Activated CD8-positive, alpha-beta memory T cell treated with anti-CD3 and anti-CD28 coated beads for 36 hours (primary cell): ENCODE data around the gene CASQ1. TPM values are rescaled to one million over a fixed set of nuclear protein-coding genes. Genes with fewer than 3 reads are reported as not detected.

ENCODE experiments used
- CTCF ChIA-PET: fragments of 350-600 bp; sonication (Branson Sonifier 250); formaldehyde crosslinking; loops from one replicate; lab custom pipeline; 2021; ENCODE audit warnings: antibody characterized with exemption; lab: Charles Lee
- POLR2A ChIA-PET: fragments of 350-600 bp; sonication (Branson Sonifier 250); formaldehyde crosslinking; loops from one replicate; lab custom pipeline; 2021; ENCODE audit warnings: antibody characterized with exemption; lab: Charles Lee
- total RNA-seq, 2 experiments: library from RNA; stranded (reverse); gene quantifications; one replicate each; pipeline ENCODE4 v1.2.3, GENCODE V29; 2021

CASQ1 gene
- total RNA-seq, 2 experiments from 2014 or later, result not detected

DNA sequence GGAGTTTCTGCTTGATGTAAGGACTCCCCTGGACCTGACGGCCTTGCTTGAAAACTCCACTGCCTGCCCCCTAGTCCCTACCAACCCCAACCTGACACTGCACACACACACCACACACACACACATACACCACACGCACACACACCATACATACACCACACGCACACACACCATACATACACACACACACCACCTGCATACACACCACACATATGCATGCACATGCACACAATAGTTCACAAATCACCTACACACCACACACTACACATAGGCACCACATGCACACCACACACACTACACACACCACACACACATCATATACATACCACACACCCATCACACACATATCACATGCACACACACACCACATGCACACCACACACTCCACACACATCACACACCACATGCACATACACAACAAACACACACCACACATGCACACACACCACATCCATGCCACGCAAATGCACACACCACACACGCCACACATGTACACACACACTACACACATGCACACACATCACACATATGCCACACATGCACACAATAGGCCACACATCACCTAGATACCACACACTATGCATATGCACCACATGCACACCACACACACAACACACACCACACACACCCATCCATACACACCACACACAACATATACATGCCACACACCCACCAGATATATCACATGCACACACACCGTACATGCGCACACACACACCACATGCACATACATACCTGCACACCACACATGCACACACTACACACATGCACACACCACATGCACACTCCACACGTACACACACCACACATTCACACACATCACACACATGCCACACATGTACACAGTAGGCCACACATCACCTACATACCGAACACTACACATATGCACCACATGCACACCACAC, 3.7 kb downstream of the CASQ1 start:
- POLR2A ChIA-PET, result no interaction called here
- CTCF ChIA-PET, result interaction anchor here (0.6 to 2.4 kb wide), 23 partner anchors 8 to 352 kb away, joined by 3 to 18 read pairs (median 4); partner anchors contain the start of genes DCAF8 and PEX19

DNA sequence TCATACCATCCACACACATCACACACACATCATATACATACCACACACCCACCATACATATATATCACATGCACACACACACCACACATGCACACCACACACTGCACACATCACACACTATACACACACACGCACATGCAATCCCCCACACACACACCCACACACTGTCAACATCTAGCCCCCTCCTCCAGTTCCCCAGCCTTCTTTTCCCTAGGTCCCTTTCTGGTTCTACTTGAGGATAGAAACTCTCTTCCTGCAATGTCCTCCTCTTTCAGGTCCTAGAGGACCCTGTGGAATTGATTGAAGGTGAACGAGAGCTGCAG, 4.3 kb downstream of the CASQ1 start:
- POLR2A ChIA-PET, result no interaction called here
- CTCF ChIA-PET, result interaction anchor here (1.1 to 2.2 kb wide), 2 partner anchors 57 to 97 kb away, joined by 4 to 13 read pairs; no protein-coding TSS in a partner anchor

DNA sequence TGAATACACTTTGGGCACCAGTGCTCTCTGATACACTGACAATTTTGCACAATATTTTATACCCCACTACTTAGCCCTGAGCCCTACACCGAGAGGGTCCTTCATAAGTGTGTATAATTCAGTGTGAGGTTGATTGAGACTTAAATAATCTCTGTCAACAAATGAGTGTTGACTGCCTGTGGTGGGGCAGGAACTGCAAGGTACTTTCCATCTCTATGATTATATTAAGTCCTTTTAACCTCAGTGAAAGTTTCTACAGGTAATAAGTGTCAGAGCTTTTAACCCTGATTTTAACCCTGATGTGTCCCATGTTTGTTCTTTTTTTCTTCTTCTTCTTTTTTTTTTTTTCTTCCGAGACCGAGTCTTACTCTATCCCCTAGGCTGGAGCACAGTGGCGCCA, 5.8 kb downstream of the CASQ1 start:
- ChIA-PET POLR2A (no interaction called here), CTCF (interaction anchor here (0.7 to 2.2 kb wide), 2 partner anchors 96 to 141 kb away, joined by 3 to 13 read pairs; no protein-coding TSS in a partner anchor)

- ChIA-PET CTCF (interaction anchor here (1.2 kb wide), 1 partner anchor 92 kb away, joined by 3 read pairs; no protein-coding TSS in a partner anchor), POLR2A (no interaction called here)
Measured at GRCh38 chr1:160197231-160197630, 6.9 kb downstream of the CASQ1 start.

- ChIA-PET CTCF (interaction anchor here (1.3 to 1.5 kb wide), 2 partner anchors 8 to 32 kb away, joined by 3 to 8 read pairs; no protein-coding TSS in a partner anchor), POLR2A (no interaction called here)
Measured at GRCh38 chr1:160200786-160201185, 10.4 kb downstream of the CASQ1 start.

DNA sequence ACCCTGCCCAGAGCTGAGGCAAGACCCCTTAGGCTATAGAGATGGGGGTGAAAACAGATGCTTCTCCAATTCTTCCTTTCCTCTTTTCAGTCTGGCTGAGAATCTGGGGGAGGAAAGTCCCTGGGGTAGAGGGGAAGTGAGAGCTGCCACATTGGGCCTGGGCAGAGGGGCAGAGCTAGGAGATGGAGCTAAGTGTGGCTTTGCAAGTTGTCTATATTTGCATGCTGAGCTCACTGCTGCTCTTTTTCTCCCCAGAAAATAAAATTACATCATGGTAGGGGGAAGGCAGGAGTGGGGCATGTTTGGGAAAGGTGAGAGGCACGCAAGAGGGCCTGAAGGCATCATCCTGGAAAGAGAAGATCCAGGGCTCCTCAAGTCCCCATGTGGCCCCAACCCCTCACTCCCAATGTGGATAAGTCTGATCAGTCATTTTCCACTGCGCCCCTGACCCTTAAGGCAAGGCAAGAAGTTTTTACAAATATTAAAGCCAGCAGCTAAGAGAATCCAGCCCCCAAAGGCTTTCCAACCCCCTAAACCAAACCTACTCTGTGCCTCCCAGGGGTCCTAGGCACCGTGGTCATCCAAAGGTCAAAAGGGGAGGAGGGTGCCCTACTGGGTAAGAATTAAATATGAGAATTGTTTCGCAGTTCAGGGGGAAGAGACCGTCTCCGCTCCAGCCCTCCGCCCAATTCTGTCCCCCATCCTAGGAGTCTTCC, 14.3 kb downstream of the CASQ1 start:
- POLR2A ChIA-PET, result no interaction called here
- CTCF ChIA-PET, result interaction anchor here (0.6 to 1.7 kb wide), 3 partner anchors 86 to 280 kb away, joined by 3 to 5 read pairs (median 4); partner anchors contain the start of gene IGSF8

GRCh38 chr1:160205242-160206035, 15.1 kb downstream of the CASQ1 start, which contains the start of gene PEA15:
TSS of gene PEA15 (plus strand) at chr1:160205384. CDS start at chr1:160211545, 6,161 bp downstream.
- ChIA-PET CTCF (interaction anchor here (0.6 to 1.7 kb wide), 4 partner anchors 12 to 281 kb away, joined by 3 to 5 read pairs (median 3); partner anchors contain the start of gene IGSF8), POLR2A (no interaction called here)

DNA sequence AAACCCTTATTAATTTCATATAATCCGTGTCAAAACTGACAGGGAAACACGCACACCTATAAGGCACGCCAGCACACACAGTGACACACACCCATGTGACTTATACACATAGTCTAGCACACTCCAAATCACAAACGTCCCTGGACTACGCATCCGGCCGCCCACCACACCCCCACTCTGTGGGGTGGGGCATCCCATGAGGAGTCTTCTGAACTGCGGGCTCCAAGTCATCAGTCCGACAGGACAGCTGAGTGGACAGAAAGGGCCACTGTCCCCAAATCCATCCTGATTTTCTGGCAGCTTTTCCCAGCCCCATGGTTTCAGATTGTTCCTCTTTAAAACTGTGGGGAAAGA, 15.6 kb downstream of the CASQ1 start:
- ChIA-PET CTCF (interaction anchor here (0.6 to 1.7 kb wide), 3 partner anchors 13 to 86 kb away, joined by 3 to 4 read pairs (median 3); no protein-coding TSS in a partner anchor), POLR2A (interaction anchor here (0.6 kb wide), 1 partner anchor 83 kb away, joined by 4 read pairs; no protein-coding TSS in a partner anchor)

GRCh38 chr1:160206421-160207117, 16.2 kb downstream of the CASQ1 start:
- CTCF ChIA-PET, result interaction anchor here (0.6 to 1.7 kb wide), 3 partner anchors 13 to 85 kb away, joined by 3 to 4 read pairs (median 3); no protein-coding TSS in a partner anchor
- POLR2A ChIA-PET, result interaction anchor here (0.6 to 2.4 kb wide), 2 partner anchors 78 to 82 kb away, joined by 4 to 7 read pairs; partner anchors contain the start of gene PEX19

DNA sequence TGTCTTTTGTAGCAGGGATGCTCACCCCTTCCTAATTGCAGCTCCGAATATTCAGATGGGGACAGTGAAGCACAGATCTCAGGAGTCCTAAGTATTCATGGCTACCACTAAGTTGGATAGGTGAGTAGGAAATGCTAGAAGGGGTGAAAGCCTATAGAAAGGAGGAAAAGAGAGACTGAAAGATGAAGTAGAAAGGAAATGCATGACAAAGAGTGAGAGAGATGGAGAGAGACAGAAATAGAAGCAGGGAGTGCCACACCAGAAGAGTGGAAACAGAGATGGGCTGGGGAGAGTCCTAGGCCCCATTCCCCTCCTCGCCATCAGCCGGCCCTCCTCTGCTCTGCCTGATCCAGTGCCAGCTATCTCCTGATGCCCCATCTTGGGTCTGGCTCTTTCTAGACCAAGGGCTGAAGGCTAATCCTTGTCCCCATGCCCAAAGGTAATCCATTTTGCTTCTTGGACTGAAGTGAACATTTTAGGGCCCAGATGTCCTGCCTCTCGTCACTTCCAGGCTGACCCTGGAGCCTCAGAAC, 16.8 kb downstream of the CASQ1 start:
- ChIA-PET CTCF (interaction anchor here (1.7 to 2.6 kb wide), 2 partner anchors 14 to 15 kb away, joined by 3 to 11 read pairs; no protein-coding TSS in a partner anchor), POLR2A (interaction anchor here (0.7 to 2.4 kb wide), 2 partner anchors 78 to 82 kb away, joined by 3 to 7 read pairs; partner anchors contain the start of gene PEX19)

DNA sequence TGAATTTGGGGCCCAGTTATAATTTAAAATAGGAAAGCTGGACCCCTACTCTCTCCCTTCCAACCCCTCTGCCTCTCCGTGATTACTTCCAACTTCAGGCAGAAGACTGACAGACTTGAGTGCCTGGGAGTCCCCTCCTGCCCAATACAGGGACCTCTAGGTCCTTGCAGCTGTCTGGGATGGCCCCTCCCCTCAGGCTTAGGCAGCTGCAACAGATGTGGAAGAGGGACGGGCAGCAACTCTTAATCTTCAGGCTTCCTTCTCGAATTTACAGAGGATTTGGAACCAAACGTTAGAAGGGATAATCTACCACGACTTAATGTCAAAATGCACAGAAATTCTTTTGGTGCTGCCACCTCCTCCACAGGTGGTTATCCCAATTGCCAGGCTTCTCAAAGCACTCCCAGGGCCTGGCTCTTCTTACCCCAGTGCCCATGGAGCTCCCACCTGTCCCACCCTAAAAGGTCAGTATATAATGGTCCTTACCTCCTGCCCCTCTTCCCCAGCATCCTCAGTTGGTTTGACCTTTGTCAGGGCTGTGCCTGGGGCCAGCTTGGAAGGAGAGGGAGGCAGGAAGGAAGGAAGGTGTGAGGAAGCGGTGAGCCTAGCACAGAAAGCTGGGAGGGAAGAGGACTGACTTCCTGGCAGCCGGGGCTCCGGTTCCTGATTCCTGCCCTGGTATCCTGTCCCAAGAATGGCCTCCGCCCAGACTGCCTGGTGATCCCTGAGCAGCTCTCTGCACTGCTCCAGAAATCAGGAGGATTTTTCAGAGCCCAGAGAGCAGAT, 17.6 kb downstream of the CASQ1 start:
- ChIA-PET CTCF (interaction anchor here (1.2 to 2.6 kb wide), 2 partner anchors 15 to 44 kb away, joined by 3 to 11 read pairs; no protein-coding TSS in a partner anchor), POLR2A (interaction anchor here (0.7 to 2.4 kb wide), 2 partner anchors 77 to 81 kb away, joined by 3 to 7 read pairs; partner anchors contain the start of gene PEX19)

DNA sequence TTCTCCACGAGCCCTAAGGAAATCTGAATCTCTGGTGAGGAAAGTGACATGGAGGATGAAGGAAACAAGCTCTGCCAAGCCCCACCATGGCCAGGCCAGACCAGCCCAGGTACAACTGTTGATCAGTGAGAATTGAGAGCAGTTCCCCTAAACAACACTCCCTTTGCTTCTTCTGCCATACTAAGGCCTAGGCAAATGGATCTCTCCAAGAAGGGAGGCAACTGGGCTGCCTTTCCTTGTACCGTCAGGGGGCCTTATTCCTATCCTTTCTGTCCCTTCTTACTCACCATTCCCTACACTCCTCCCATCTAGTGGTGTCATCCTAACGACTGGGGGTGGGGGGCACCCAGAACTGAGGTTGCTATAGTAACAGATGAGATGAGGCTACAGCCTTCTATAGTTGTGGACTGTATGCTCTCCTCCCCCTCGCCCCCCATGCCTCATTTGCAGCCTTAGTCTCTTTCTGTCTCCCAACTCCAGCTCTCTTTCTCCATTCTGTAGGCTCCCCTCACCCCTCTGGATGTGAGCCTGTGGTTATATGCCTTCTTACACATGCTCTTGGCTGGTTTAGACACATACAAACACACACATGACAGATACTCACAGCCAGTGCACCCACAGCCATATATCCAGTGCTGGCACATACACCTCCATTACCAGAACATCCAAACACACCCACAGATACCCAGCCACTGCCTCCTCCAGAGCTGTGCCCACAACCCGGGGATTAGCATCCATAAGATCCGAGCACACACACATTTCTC, 18.4 kb downstream of the CASQ1 start:
- ChIA-PET POLR2A (interaction anchor here (2.4 kb wide), 1 partner anchor 76 kb away, joined by 7 read pairs; the partner anchor contains the start of gene PEX19), CTCF (interaction anchor here (1.2 to 2.6 kb wide), 2 partner anchors 16 to 43 kb away, joined by 3 to 11 read pairs; no protein-coding TSS in a partner anchor)

- ChIA-PET POLR2A (interaction anchor here (2.4 kb wide), 1 partner anchor 75 kb away, joined by 7 read pairs; the partner anchor contains the start of gene PEX19), CTCF (interaction anchor here (0.6 to 2.6 kb wide), 3 partner anchors 17 to 79 kb away, joined by 3 to 11 read pairs (median 3); no protein-coding TSS in a partner anchor)
Measured at GRCh38 chr1:160209321-160210046, 19.1 kb downstream of the CASQ1 start.

DNA sequence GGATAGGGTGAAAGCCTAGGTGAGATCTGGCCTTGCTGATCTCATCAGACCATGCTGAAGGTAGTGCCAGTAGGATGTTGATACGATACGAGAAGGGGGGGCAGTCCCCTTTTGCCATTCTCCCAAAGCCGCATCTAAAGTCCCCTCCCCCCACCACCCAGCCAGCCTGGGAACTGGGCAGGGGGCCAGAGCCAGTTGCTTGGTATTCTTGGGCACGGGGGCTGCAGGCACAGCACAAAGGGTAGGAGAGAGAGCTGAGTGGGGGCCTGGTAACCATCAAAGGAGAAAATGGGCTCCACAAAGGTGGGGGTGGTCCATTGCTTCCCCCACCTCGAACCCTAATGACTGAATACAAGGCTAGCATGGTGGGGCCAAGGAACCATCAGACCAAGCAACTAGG, 20.2 kb downstream of the CASQ1 start:
- POLR2A ChIA-PET, result no interaction called here
- CTCF ChIA-PET, result no interaction called here
